ENCODE results near the gene SULT1C4. TPM values are rescaled to one million over a fixed set of nuclear protein-coding genes. Genes with fewer than 3 reads are reported as not detected.

The SULT1C4 gene
- total and polyA plus RNA-seq, 2 experiments from 2014 or later, result 0.87 to 2.1 TPM

GRCh38 chr2:108330979-108331378, 46.8 kb upstream of the SULT1C4 start (continued):
- TF ChIP-seq ZNF462 (CRISPR knock-in tag; IDR thresholded peaks at IDR 0.05), result no peak
- TF ChIP-seq NANOG (IDR thresholded peaks at IDR 0.05; ENCODE audit: borderline replicate concordance), result no peak

GRCh38 chr2:108345951-108346350, 31.8 kb upstream of the SULT1C4 start:
- Mint-ChIP-seq H3K27ac (no peak overlapping the region), H3K27me3 (ENCODE audit: insufficient read depth, low read depth, poor library complexity) (no peaks in the 10 kb centered on the region), H3K9me3 (no peaks in the 10 kb centered on the region; the same call in 2 of the 3 replicates), H3K4me1 (no peaks in the 10 kb centered on the region; the same call in 2 of the 3 replicates), H3K4me3 (no peak overlapping the region), H3K36me3 (ENCODE audit: low read depth) (no peaks in the 10 kb centered on the region)
- Histone ChIP-seq H3K4me2 (no peak overlapping the region), H3K79me2 (replicated peaks; ENCODE audit: insufficient read depth) (no peaks in the 10 kb centered on the region), H3K4me1 (ENCODE audit: insufficient read depth) (no peaks in the 10 kb centered on the region; the same call in 1 of the 2 replicates), H3K9me2 (ENCODE audit: insufficient read depth) (peaks cover 15% of the 10 kb centered on the region; the same call in 1 of the 2 replicates), H3F3A (replicated peaks; ENCODE audit: low read depth) (no peaks in the 10 kb centered on the region), H4K20me1 (replicated peaks; ENCODE audit: insufficient read depth) (no peaks in the 10 kb centered on the region), H3K4me3 (no peak overlapping the region), H3K27ac (ENCODE audit: low read depth) (no peak overlapping the region), H2AFZ (peak overlapping the region; percentile 47; the same call in 1 of the 2 replicates), H3K36me3 (ENCODE audit: insufficient read depth) (no peaks in the 10 kb centered on the region), H3K27me3 (ENCODE audit: insufficient read depth) (no peaks in the 10 kb centered on the region)
- DNase-seq (ENCODE audit: low spot score), result no peak
- ATAC-seq, result no peak
- TF ChIP-seq ZNF462 (CRISPR knock-in tag; IDR thresholded peaks at IDR 0.05) (no peak), NANOG (IDR thresholded peaks at IDR 0.05; ENCODE audit: borderline replicate concordance) (no peak), EZH2phosphoT487 (IDR thresholded peaks at IDR 0.05; ENCODE audit: unreplicated experiment) (no peak), CREB1 (CRISPR knock-in tag; IDR thresholded peaks at IDR 0.05; ENCODE audit: low read depth) (no peak), ZNF331 (CRISPR knock-in tag; IDR thresholded peaks at IDR 0.05; ENCODE audit: low read depth) (no peak)

Data from GM23338 (cell line).